HG03280 (cell line): Measurements from ENCODE around the gene MTAP.

Experiments
- ATAC-seq: cut with Tn5 transposase; IDR thresholded peaks from one replicate; pipeline ENCODE4 v1.9.1; 2021; ENCODE audit warnings: mild to moderate bottlenecking, moderate library complexity; ENCODE audit not compliant: unreplicated experiment

The MTAP gene

GRCh38 chr9:21968331-21969010 lies 166.0 kb downstream of the MTAP start:
- no peak for ATAC-seq

- ATAC-seq, result no peak
Measured at GRCh38 chr9:21969011-21969940, 166.8 kb downstream of the MTAP start.

- no peak for ATAC-seq
Measured at GRCh38 chr9:21969951-21970799, 167.7 kb downstream of the MTAP start.

GRCh38 chr9:21970800-21971640 lies 168.6 kb downstream of the MTAP start:
- no peak for ATAC-seq

GRCh38 chr9:21972361-21972760 lies 169.9 kb downstream of the MTAP start:
- no peak for ATAC-seq

GRCh38 chr9:21974343-21974721 lies 171.9 kb downstream of the MTAP start:
- no peak for ATAC-seq

GRCh38 chr9:21974722-21975409 lies 172.4 kb downstream of the MTAP start:
- no peak for ATAC-seq

- no peak for ATAC-seq
Measured at GRCh38 chr9:21976334-21976875, 174.0 kb downstream of the MTAP start.

- no peak for ATAC-seq
Measured at GRCh38 chr9:21982391-21982790, 180.0 kb downstream of the MTAP start.

GRCh38 chr9:21982861-21983560 lies 180.6 kb downstream of the MTAP start:
- ATAC-seq, result no peak

GRCh38 chr9:21983561-21983935 lies 181.1 kb downstream of the MTAP start:
- no peak for ATAC-seq

- no peak for ATAC-seq
Measured at GRCh38 chr9:21984101-21984500, 181.7 kb downstream of the MTAP start.

GRCh38 chr9:21985964-21986667 lies 183.7 kb downstream of the MTAP start:
- no peak for ATAC-seq
